DMS53 treated with DMSO at 0.1 percent for 48 hours (cell line): ENCODE data around the gene ARID5A.
A peak's percentile ranks its signal among the peaks of the same experiment; 100 is the strongest.
"Not testable (repeated sequence)": the region's sequence is repeated elsewhere in the genome, so short reads cannot be mapped to it uniquely, and the experiment has no call there.

ENCODE experiments used
- DNase-seq: peaks from one replicate; lab custom pipeline; 2025; ENCODE audit not compliant: unreplicated experiment; lab: John Stamatoyannopoulos, UW

The ARID5A gene

DNA sequence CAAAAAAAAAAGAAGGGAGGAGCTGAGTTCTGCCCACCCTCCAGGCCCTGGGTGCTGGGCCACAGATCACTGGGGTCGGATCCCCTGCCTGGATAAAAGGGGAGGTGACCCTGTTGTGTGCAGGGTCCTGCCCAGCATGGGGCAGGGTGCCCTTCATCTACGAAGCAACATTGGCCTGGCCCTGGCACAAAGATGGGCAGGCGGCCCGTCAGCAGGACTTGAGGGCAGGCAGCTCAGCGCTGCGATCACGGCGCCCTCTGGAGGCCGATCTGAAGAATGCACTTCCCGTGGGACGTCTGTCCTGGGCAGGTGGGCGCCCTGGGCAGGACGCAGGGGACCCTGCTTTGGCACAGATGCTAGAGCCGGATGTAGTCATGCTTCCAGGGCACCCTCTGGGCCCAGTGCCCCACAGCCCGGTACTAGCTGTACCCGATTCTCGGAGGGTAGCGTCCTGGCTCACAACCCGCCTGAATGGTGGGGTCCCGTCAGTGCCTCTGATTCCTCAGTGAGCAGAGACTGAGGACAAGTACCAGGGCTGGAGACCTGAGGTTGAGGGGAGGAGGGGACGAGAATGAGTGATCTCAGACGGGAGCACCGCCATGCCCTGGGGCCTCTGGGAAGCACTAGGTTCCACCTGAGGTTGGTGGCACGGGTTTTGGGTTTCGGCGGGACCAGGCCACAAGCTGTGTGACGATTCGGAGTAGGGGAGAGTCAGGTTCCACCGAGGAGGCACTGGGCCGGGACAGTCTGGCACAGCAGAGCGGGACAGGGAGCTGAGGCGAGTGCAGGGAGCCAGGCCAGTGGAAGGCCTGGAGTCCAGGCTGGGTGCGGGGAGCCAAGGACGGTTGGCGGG is 18.0 kb downstream of the ARID5A start:
- peak; percentile 70 for DNase-seq

DNA sequence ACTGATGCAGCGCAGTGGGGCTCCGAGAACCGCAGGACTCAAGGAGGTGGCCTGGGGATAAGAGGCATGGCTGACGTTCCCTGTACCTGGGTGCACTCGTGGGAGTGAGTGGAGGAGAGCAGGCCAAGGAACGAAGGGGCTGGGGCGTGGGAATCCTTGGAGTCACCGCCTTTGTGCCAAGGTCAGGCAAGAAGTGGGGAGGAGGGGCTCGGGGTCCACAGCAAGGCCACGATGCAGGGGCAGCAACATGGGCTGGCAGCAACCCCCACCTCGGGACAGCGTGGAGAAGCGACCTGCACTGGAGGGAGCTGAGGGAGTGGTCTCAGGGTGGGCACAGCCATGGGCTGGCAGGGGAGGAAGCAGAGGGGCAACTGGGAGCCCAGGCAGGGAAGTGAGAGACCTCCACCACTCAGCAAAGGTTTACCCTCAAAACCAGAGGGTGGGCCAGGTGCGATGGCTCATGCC is 18.6 kb downstream of the ARID5A start:
- DNase-seq = no peak

DNA sequence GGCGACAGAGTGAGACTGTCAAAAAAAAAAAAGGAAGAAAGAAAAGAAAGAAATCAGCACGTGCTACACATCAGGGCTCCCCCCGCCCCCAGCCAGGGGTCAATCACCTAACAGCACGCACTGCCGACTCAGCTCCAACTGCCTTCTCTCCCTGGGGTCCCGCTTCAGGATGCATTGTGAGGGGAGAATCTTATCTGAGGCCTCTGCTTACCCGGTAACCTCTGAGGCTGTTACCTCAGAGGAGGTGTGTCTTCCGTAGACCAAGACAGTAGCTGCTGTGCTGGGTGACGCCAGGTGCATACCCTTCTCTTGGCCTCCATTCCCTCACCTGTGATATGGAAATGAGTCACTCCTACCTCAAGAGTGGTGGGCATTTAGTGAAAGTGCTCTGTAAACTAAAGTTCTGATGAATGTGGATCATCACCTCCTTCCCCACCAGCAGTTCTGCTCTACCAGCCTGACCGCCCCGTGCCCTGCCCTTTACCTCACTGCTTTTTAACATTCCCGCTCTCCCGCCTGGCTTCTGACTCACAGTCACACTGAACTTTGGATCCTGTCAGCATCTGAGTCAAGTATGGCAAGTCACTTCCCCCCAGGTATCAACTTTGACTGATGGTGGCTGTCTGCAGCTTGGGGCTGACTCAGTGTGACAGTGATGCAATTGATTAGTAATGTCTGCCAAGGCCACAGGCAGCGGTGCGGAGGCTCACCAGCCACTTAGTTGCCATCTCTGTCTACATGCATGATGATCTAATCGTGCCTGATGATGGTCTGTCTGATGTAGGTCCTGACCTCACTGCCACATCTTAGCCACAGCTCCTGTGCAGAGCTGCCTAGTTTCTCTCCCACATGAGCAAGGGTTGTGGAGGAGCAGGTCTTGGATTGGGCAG is 20.1 kb downstream of the ARID5A start:
- DNase-seq = peak; percentile 97

DNA sequence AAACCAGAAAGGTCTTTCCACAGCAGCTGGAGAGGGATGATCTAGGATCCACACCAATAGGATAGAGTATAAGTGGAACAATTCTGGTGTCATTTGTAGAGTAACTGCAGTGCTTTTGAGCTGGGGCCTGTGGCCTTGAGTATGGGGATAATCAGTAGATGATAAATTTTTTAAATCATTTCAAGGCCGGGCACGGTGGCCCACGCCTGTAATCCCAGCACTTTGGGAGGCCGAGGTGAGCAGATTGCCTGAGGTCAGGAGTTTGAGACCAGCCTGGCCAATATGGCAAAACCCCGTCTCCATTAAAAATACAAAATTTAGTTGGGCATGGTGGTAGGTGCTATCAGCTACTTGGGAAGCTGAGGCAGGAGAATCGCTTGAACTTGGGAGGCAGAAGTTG is 20.9 kb downstream of the ARID5A start:
- not testable (repeated sequence) for DNase-seq

DNA sequence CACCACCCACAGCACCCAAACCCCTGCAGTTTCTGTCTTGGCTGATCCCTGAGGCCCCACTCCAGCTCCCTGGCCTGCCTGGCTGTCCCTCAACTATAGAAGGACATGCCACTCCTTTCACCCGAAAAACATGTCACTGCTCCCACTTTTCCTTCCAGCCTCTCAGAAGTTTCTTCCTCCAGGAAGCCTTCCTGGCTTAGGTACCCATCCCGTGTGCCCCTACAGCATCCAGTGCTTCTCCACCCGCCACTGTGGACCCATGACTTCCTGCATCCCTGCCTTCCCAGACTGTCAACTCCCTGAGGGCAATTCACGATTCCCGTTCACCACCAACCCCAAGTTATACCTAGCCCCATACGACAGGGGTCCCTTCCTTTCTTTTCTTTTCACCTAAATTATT is 21.5 kb downstream of the ARID5A start:
- no peak for DNase-seq

DNA sequence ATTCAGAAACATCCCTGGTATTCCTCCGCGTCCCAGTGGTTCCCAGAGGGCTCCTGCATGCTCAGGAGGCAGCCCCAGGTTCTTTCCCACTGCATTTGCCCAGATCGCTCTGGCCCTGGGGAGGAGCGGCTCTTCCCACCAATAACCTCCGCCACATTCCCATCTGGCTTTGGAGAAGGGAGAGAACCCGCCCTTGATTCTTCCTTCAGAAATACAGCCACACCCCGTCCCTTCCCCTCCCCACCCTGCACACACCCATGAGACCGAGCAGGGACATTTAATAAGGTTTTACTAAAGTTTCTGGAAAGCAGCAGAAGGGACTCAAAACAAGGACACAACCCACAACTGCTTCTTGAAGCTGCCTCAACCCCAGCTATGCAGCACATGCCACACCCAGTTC is 21.9 kb downstream of the ARID5A start:
- DNase-seq = no peak

DNA sequence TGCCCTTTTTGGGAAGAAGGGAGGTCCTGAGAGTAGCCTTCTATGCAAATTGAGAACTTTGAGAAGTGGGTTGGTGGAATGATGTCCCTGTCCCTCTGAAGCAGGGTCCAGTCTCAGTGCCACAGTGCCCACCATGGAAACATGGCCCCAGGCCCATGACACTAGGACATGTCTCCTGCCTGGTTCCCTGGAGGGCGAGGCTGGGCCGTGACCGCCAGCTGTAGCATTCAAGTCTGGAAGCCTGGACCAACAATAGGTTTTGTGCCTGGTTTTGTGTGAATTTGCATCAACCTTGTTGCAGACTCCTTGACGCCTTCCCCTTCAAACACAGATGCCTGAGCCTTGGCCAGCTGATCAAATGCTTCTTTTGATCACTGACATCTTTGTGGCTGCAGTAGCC is 27.5 kb downstream of the ARID5A start:
- DNase-seq = no peak

DNA sequence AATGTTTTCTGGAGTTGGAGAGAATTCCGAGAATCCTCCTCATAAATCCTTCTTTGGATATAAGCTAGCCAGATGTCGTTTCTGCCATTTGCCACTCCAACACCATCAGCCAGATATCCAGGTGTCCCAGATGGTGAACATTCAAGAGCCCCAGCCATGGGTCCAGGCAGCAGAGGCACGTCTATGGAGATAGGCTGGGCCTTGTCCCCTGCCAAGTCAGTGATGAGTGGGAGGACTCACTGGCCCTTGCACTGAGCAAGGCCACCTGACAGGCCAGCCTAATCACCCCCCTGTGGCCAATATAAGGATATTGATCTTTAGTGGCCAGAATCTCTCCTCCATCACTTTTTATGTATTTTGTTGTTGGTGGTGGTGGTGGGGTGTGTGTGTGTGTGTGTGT is 28.0 kb downstream of the ARID5A start:
- DNase-seq = no peak

DNA sequence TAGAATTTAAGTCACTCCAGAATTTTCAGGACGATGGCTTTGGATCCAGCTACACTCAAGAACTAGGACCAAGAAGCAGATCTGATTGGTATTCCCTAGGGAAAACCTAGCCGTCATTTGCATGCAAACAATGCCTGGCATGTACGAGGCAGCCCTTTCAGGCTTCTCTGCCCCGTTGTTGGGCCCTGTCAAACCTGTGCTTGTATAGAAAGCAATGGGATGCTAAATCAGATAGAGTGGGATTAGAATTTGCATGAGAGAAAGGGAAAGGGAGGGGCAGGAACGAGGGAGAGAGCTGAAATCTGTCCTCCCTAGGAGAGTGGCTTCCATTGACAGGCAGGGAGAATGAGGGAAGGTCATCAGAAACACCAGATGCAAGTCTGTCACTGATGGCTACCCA is 28.6 kb downstream of the ARID5A start:
- DNase-seq = no peak

DNA sequence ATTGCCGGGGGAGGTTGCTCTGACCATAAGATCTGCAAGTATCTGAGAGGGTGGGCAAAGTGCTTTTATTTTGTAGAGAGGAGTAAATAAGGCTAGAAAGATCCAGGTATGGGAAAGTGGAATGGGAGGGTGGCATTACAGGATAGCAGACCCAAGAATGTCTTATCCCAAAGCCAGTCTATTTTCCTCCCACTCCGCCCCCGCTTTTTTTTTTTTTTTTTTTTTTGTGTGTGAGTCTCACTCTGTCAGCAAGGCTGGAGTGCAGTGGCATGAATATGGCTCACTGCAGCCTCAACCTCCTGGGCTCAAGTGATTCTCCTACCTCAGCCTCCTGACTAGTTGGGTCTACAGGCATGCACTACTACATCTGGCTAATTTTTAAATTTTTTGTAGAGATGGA is 31.5 kb downstream of the ARID5A start:
- no peak for DNase-seq

DNA sequence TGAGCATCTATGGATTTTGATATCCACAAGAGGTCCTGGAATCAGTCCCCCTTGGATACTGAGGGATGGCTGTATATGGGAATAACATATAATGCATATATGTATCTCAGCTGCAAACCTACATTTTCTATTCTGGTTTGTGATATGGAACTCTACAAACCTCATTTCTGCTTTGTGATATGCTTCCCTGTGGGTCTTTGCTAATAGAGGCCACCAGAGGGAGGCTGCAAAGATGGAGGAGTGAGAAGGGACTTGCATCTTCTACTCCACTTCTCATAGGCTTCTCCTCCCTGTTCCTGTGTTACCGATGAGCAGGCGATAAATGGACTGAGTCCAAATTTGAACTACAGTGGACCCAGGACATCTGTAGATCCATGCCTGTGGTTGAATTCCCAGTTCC is 37.8 kb downstream of the ARID5A start:
- DNase-seq = no peak

DNA sequence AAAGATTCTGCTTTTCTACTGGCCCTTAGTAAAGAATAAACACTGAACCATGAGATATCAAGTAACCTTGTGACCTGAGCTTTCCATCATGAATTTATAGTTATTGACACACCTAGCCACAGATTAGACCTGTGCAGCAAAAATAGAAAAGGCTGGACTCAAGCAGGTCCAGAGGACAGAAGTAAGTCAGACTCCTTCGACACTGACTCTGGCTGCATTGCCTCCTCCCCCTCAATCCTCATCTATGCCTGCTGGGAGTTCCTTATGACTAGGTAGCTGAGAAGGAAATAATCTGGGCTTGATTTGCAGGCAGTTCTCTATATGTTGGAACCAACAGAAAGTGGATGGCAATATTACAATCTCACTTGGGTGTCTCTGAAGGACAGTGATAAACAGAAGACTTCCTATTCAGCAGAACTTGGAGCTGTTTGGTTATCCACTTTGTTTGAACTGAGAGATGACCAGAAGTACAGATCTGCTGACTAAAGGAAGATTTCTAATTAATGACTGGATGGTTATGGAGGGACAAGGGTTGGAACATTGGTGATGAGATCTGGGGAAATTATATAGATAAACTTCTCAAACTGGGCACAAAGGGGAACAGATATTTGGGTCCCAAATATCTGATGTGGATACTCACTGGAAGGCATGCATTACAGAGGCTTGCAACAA is 39.4 kb downstream of the ARID5A start:
- no peak for DNase-seq

DNA sequence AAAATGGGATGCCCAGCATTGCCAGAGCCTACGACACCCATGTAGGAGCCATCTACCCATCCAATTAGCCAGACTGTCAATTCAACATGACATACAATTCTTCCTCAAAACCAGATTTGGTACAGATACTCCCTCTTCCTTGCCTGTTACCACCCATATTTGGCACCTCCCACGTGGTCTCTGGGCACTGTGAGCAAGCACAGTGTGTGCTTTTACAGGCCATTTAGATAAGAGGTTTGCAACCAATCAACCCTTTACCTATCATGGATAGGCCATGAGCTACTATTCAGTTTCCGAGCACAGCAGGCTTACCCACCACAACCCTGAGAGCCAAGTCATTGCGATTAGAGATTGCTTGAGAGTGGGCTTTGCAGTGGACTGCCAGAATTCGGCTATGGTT is 40.9 kb downstream of the ARID5A start:
- DNase-seq = no peak

DNA sequence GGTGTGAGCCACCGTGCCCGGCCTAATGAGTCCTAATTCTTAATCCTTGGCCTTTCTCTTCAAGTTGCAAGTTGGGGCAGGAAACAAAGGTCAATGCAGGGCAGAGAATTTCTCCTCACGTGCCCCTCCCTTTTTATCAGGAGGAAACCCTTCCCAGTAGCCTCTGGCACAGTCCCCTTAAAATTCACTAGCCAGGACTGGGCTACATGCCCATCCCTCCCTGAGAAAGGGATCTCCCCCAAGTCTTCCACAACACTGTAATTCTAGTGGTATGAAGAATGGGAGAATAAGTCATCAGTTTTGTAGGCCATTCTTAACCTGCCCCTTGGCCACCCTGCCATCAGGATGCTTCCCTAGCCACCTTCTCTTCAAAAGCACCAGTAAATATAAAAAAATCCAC is 42.2 kb downstream of the ARID5A start:
- no peak for DNase-seq

DNA sequence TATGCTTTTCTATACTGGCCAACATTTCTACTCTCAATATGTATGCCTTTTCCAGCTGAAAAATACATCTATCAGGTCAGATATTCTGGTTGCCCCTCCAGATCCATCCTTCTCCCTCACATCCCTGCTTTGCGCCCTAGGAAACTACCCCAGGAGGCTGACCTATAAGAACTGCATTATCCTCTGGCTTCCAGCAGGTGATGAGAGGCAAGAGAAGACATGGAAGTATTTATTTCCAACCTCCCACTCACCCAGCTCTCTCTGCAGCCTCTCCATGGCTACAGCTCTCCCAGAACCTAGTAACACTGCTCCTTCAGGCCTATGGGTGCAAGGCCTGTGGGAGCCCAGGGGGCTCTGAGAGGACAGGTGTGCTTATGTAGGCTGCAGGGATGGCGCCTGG is 42.9 kb downstream of the ARID5A start:
- no peak for DNase-seq

DNA sequence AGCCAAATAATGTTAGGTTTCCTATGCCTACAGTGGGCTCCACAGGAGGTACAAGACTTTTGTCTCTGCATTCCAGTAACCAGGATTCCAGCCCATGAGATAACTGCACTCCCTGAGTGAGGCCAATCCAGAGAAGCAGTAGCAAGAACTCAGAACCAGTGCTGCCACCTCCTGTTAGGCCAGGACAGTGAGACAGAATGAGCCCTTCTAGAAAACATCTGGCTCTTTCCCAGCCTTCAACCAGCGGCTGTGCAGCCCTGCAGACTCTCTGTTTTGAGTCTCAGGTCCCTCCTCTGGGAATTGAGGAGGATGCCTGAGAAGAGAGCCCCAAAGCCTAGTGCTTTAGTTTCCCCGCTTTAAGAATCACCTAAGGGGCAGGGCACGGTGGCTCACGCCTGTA is 44.2 kb downstream of the ARID5A start:
- DNase-seq = no peak

DNA sequence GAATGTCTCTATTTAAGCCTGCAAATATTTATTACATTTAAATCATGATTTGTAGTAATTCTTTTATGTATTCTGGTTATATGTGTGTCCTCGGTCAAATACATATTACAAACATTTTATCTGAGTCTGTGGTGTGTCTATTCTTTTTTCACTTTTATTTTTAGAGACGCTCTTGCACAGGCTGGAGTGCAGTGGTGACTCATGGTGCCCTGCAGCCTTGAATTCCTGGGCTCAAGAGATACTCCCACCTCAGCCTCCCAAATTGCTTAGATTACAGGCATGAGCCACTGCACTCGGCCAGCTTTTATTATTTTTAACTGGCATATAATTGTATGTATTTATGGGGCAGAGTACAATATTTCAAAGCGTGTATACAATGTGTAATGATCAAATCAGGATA is 47.5 kb downstream of the ARID5A start:
- no peak for DNase-seq

DNA sequence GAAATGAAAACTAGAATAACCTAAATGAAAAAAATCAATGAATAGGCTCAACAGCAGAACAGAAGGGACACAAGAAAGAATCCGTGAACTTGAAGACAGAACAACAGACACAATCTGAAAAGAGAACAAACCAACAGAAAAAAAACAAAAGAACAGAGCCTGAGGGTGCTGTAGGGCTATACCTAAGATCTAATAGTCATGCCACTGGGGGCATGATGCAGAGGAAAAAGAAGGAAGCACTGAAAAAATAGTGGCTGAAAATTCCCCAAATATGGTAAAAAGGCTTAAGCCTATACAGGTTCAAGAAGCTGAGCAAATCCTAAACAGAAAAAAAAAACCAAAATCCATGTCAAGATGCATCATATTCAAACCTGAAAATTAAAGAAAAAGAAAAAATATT is 51.3 kb downstream of the ARID5A start:
- no peak for DNase-seq

DNA sequence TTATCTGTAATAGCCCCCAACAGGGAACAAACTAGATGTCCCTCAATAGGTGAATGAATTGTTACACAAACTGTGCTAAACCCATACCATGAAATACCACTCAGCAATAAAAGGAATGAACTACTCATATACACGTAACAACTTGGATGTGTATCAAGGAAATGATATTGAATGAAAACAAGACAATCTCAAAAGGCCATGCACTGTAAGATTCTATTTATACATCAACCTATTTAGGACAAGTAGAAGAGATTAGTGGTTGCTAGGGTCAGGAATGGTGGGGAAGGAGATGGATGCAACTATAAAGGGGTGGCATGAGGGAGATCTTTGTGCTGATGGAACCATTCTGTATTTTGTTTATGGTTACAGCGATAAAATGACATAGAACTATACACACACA is 54.5 kb downstream of the ARID5A start:
- no peak for DNase-seq

DNA sequence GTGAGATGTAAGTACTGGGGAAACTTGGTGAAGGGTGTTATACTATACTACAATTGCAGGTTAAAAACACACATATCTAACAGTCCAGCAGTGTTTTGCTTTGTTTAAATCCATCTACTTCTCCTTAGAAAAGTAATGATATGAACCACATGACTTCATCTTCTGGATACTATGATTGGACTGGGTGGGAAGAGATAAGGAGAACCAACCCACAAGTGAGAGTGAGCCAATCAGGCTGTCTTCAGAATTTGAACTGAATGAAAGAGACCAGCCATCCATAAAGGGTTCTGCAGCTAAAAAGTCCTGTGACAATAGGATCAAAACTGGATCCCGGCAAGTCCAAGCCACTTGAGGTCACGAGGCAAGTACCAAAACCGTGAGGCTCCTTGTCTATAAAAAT is 54.9 kb downstream of the ARID5A start:
- DNase-seq = no peak

DNA sequence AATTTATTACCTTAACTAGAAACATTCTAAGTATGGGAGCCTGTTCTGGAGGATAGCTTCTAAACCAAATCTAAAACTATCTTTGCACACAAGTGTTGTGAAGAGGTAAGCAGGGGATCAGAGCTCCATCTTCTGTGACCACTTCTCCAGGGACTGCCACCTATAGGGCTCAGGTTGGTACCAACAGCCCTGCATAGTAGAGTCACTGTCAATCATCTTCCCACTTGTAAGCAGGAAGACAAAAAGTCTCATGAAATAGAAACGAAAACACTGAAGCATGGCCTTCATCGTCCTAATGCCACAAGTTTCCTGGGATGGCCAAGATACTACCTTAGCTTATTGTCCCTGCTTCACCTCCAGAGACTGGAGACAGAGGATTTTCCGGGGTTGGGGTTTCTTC is 57.7 kb downstream of the ARID5A start:
- DNase-seq = no peak
